Measurements from ENCODE around the gene BATF3.

The BATF3 gene

GRCh38 chr1:212690816-212691403 is 8.7 kb downstream of the BATF3 start:
- Histone ChIP-seq H3K4me1 (ENCODE audit: insufficient read depth, low read length) (0 out of 2 replicates have a peak, but pooled peaks cover 13% of the 10 kb centered on the region), H3K27me3 (ENCODE audit: insufficient read depth, low read length) (no peaks in the 10 kb centered on the region), H3K36me3 (ENCODE audit: insufficient read depth, low read length) (no peaks in the 10 kb centered on the region), H3K9ac (ENCODE audit: low read depth, low read length) (no peak overlapping the region), H3K27ac (ENCODE audit: low read depth, low read length) (no peak overlapping the region), H3K9me3 (ENCODE audit: insufficient read depth, low read depth, low read length) (no peaks in the 10 kb centered on the region), H3K4me3 (ENCODE audit: low read length) (no peak overlapping the region)
- WGBS = 95% methylated on average over 4 of the region's 4 CpGs

GRCh38 chr1:212689758-212690529 is 9.7 kb downstream of the BATF3 start:
- Histone ChIP-seq H3K4me3 (ENCODE audit: low read length) (no peak overlapping the region), H3K27me3 (ENCODE audit: insufficient read depth, low read length) (no peaks in the 10 kb centered on the region), H3K9ac (ENCODE audit: low read depth, low read length) (no peak overlapping the region), H3K4me1 (ENCODE audit: insufficient read depth, low read length) (0 out of 2 replicates have a peak, but pooled peaks cover 13% of the 10 kb centered on the region), H3K36me3 (ENCODE audit: insufficient read depth, low read length) (no peaks in the 10 kb centered on the region), H3K9me3 (ENCODE audit: insufficient read depth, low read depth, low read length) (no peaks in the 10 kb centered on the region), H3K27ac (ENCODE audit: low read depth, low read length) (no peak overlapping the region)
- 64% methylated on average over 12 of the region's 12 CpGs for WGBS

GRCh38 chr1:212689196-212689725 is 10.4 kb downstream of the BATF3 start:
- H3K9me3 ChIP-seq (ENCODE audit: insufficient read depth, low read depth, low read length) = no peaks in the 10 kb centered on the region
- no peaks in the 10 kb centered on the region for H3K27me3 ChIP-seq (ENCODE audit: insufficient read depth, low read length)
- H3K9ac ChIP-seq (ENCODE audit: low read depth, low read length) = no peak overlapping the region
- 84% methylated on average over 5 of the region's 5 CpGs for WGBS
- H3K4me3 ChIP-seq (ENCODE audit: low read length) = no peak overlapping the region
- H3K36me3 ChIP-seq (ENCODE audit: insufficient read depth, low read length) = no peaks in the 10 kb centered on the region
- 0 out of 2 replicates have a peak, but pooled peaks cover 7% of the 10 kb centered on the region for H3K4me1 ChIP-seq (ENCODE audit: insufficient read depth, low read length)
- H3K27ac ChIP-seq (ENCODE audit: low read depth, low read length) = no peak overlapping the region

- no peak overlapping the region for H3K9ac ChIP-seq (ENCODE audit: low read depth, low read length)
- H3K27me3 ChIP-seq (ENCODE audit: insufficient read depth, low read length) = no peaks in the 10 kb centered on the region
- no peaks in the 10 kb centered on the region for H3K9me3 ChIP-seq (ENCODE audit: insufficient read depth, low read depth, low read length)
- H3K4me3 ChIP-seq (ENCODE audit: low read length) = no peak overlapping the region
- H3K36me3 ChIP-seq (ENCODE audit: insufficient read depth, low read length) = no peaks in the 10 kb centered on the region
- no peak overlapping the region for H3K27ac ChIP-seq (ENCODE audit: low read depth, low read length)
- 92% methylated on average over 5 of the region's 7 CpGs for WGBS
- 0 out of 2 replicates have a peak, but pooled peaks cover 7% of the 10 kb centered on the region for H3K4me1 ChIP-seq (ENCODE audit: insufficient read depth, low read length)
Observed at GRCh38 chr1:212688341-212689047, 11.1 kb downstream of the BATF3 start.

- no peak overlapping the region for H3K9ac ChIP-seq (ENCODE audit: low read depth, low read length)
- H3K27me3 ChIP-seq (ENCODE audit: insufficient read depth, low read length) = no peaks in the 10 kb centered on the region
- WGBS = 96% methylated on average over 2 of the region's 2 CpGs
- H3K4me1 ChIP-seq (ENCODE audit: insufficient read depth, low read length) = 0 out of 2 replicates have a peak, but pooled peaks cover 7% of the 10 kb centered on the region
- no peak overlapping the region for H3K27ac ChIP-seq (ENCODE audit: low read depth, low read length)
- no peaks in the 10 kb centered on the region for H3K36me3 ChIP-seq (ENCODE audit: insufficient read depth, low read length)
- H3K9me3 ChIP-seq (ENCODE audit: insufficient read depth, low read depth, low read length) = no peaks in the 10 kb centered on the region
- H3K4me3 ChIP-seq (ENCODE audit: low read length) = no peak overlapping the region
Observed at GRCh38 chr1:212687811-212688210, 11.8 kb downstream of the BATF3 start.

- no peak overlapping the region for H3K4me3 ChIP-seq (ENCODE audit: low read length)
- H3K9ac ChIP-seq (ENCODE audit: low read depth, low read length) = no peak overlapping the region
- H3K9me3 ChIP-seq (ENCODE audit: insufficient read depth, low read depth, low read length) = no peaks in the 10 kb centered on the region
- H3K4me1 ChIP-seq (ENCODE audit: insufficient read depth, low read length) = 0 out of 2 replicates have a peak, but pooled peaks cover 7% of the 10 kb centered on the region
- no peaks in the 10 kb centered on the region for H3K36me3 ChIP-seq (ENCODE audit: insufficient read depth, low read length)
- 95% methylated on average over 11 of the region's 11 CpGs for WGBS
- no peaks in the 10 kb centered on the region for H3K27me3 ChIP-seq (ENCODE audit: insufficient read depth, low read length)
- H3K27ac ChIP-seq (ENCODE audit: low read depth, low read length) = no peak overlapping the region
Observed at GRCh38 chr1:212686591-212686990, 13.0 kb downstream of the BATF3 start.

GRCh38 chr1:212686069-212686468 is 13.6 kb downstream of the BATF3 start:
- Histone ChIP-seq H3K27ac (ENCODE audit: low read depth, low read length) (no peak overlapping the region), H3K9ac (ENCODE audit: low read depth, low read length) (no peak overlapping the region), H3K27me3 (ENCODE audit: insufficient read depth, low read length) (no peaks in the 10 kb centered on the region), H3K4me1 (ENCODE audit: insufficient read depth, low read length) (0 out of 2 replicates have a peak, but pooled peaks cover 7% of the 10 kb centered on the region), H3K36me3 (ENCODE audit: insufficient read depth, low read length) (no peaks in the 10 kb centered on the region), H3K4me3 (ENCODE audit: low read length) (no peak overlapping the region), H3K9me3 (ENCODE audit: insufficient read depth, low read depth, low read length) (no peaks in the 10 kb centered on the region)
- WGBS = 92% methylated on average over 2 of the region's 3 CpGs

GRCh38 chr1:212685429-212685828 is 14.2 kb downstream of the BATF3 start:
- Histone ChIP-seq H3K4me1 (ENCODE audit: insufficient read depth, low read length) (0 out of 2 replicates have a peak, but pooled peaks cover 6% of the 10 kb centered on the region), H3K36me3 (ENCODE audit: insufficient read depth, low read length) (no peaks in the 10 kb centered on the region), H3K27ac (ENCODE audit: low read depth, low read length) (no peak overlapping the region), H3K4me3 (ENCODE audit: low read length) (no peak overlapping the region), H3K9me3 (ENCODE audit: insufficient read depth, low read depth, low read length) (no peaks in the 10 kb centered on the region), H3K9ac (ENCODE audit: low read depth, low read length) (no peak overlapping the region), H3K27me3 (ENCODE audit: insufficient read depth, low read length) (no peaks in the 10 kb centered on the region)
- WGBS = 68% methylated on average over 2 of the region's 2 CpGs

- Histone ChIP-seq H3K27ac (ENCODE audit: low read depth, low read length) (no peak overlapping the region), H3K27me3 (ENCODE audit: insufficient read depth, low read length) (no peaks in the 10 kb centered on the region), H3K4me3 (ENCODE audit: low read length) (no peak overlapping the region), H3K9me3 (ENCODE audit: insufficient read depth, low read depth, low read length) (no peaks in the 10 kb centered on the region), H3K9ac (ENCODE audit: low read depth, low read length) (no peak overlapping the region), H3K4me1 (ENCODE audit: insufficient read depth, low read length) (no peaks in the 10 kb centered on the region), H3K36me3 (ENCODE audit: insufficient read depth, low read length) (no peaks in the 10 kb centered on the region)
- 92% methylated on average over 11 of the region's 11 CpGs for WGBS
Observed at GRCh38 chr1:212684521-212685090, 15.0 kb downstream of the BATF3 start.

GRCh38 chr1:212684076-212684475 is 15.6 kb downstream of the BATF3 start:
- H3K9me3 ChIP-seq (ENCODE audit: insufficient read depth, low read depth, low read length) = no peaks in the 10 kb centered on the region
- H3K27me3 ChIP-seq (ENCODE audit: insufficient read depth, low read length) = no peaks in the 10 kb centered on the region
- no peak overlapping the region for H3K9ac ChIP-seq (ENCODE audit: low read depth, low read length)
- no peak overlapping the region for H3K27ac ChIP-seq (ENCODE audit: low read depth, low read length)
- H3K36me3 ChIP-seq (ENCODE audit: insufficient read depth, low read length) = no peaks in the 10 kb centered on the region
- WGBS = 95% methylated on average over 6 of the region's 6 CpGs
- H3K4me1 ChIP-seq (ENCODE audit: insufficient read depth, low read length) = no peaks in the 10 kb centered on the region
- H3K4me3 ChIP-seq (ENCODE audit: low read length) = no peak overlapping the region

GRCh38 chr1:212683357-212683722 is 16.3 kb downstream of the BATF3 start:
- H3K4me3 ChIP-seq (ENCODE audit: low read length) = no peak overlapping the region
- no peak overlapping the region for H3K9ac ChIP-seq (ENCODE audit: low read depth, low read length)
- H3K9me3 ChIP-seq (ENCODE audit: insufficient read depth, low read depth, low read length) = no peaks in the 10 kb centered on the region
- H3K27ac ChIP-seq (ENCODE audit: low read depth, low read length) = no peak overlapping the region
- H3K36me3 ChIP-seq (ENCODE audit: insufficient read depth, low read length) = no peaks in the 10 kb centered on the region
- H3K4me1 ChIP-seq (ENCODE audit: insufficient read depth, low read length) = no peaks in the 10 kb centered on the region
- 69% methylated on average over 7 of the region's 7 CpGs for WGBS
- H3K27me3 ChIP-seq (ENCODE audit: insufficient read depth, low read length) = no peaks in the 10 kb centered on the region
